GM10847 (cell line): ENCODE data around the gene AGTR1.

Experiments used
- POLR2A ChIP-seq: IDR thresholded peaks from 2 replicates; pipeline ENCODE4 v1.6.1; 2011; ENCODE audit not compliant: insufficient read length; ENCODE audit errors: extremely low read depth

The AGTR1 gene

DNA sequence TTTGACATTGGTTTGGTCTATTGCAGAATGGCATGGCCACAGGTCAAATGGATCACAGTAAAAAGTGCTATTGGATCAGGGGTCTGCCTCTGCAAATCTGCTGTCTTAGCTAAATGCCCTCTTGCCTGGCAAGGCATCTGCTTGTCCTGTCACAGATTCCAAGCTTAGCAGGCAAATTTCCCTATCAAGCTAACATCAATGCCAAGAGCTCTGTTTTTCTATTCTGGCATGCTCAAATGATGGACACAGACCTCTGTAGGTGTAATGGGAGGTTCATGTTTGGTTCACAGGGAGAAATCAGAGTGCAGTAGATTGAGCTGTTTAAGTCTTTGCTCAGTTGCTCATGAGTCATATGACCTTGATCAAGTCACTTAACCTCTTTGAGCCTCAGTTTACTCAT lies 75.1 kb downstream of the AGTR1 start:
- TF ChIP-seq POLR2A = no peak

DNA sequence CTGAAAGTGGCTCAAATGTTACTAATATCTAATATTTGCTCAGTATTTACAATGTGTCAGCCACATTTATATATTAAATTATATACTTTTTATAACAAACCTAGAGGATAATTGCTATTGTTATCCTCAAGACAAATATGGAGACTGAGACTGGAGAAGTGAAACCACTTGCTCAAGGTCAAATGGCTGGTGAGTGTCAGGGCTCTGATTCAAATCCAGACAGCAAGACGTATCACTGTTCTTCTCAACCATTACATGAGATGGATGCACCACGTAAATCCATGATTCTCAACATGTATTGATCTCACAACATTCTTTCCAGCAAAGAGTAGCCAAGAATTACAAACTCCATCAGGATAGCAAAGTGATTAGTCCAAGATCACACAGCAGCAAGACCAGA lies 76.1 kb downstream of the AGTR1 start:
- TF ChIP-seq POLR2A = no peak

DNA sequence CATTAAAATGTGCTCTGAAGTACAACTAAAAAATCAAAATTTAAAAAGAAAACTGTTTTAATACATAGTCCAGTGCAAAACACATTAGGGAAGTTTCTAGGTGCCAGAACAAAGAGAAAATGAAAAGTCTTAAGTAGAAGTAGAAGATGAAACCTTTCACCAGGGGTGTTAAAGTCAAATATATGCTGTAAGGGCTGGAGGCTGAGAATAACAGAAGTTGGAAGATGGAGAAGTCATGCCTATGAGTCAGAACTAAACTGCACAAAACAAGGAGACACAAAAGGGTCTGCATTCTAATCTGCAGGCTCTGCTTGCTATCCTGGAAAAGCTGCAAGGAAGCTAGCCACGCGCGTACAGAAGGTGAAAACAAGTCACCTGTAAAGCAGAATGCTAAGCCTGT lies 81.2 kb downstream of the AGTR1 start:
- TF ChIP-seq POLR2A = no peak

DNA sequence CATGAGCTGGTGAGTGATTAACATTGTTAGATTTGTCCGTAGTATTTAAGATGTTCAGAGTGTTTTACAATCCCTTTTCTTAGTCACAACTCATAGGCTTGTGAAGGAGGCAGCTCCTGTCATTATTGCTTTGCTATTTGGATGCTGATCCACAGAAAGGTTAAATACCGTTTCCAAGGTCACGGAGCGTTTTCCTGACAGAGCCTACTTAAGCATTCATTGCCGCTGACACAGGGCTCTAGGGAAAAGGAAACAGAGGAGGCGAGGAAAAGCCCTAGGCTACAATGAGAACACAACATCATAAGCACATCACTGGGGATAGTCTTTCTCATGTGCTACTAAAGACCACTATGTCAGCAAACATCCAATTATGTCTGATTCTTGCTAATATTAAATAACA lies 91.4 kb downstream of the AGTR1 start:
- TF ChIP-seq POLR2A = no peak

DNA sequence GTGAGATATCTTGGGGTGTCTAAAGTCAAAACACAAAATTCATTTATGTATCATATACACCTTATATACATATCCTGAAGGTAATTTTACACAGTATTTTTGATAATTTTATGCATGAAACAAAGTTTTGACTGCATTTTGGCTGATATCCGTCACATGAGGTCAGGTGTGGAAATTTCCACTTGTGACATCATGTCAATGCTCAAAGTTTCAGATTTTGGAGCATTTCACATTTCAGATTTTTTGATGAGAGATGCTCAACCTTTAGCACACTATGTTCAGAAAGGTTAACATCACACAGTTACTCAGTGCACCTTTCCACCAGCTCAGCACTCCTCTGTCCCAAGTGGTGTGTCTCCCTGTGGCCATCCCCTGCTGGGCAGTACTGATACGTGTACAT lies 92.2 kb downstream of the AGTR1 start:
- no peak for TF ChIP-seq POLR2A

DNA sequence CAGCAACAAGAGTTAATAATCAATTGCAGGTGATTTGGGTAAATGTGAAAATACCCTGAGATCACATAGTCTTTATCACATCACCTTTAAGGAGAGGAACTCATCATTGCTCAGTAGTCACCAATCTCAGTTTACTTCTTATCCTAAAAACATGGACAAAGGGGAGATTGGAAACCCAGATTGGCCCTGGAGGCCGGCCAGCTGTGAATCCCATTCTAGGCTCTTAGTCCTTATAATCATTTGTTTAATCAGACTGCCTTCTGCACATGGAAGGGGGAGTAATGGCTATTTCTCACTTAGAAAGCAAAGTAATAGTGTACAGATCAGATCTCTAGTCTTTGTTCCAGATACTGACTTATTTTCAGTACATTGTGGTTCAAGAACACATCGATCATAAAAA lies 92.7 kb downstream of the AGTR1 start:
- TF ChIP-seq POLR2A = no peak

DNA sequence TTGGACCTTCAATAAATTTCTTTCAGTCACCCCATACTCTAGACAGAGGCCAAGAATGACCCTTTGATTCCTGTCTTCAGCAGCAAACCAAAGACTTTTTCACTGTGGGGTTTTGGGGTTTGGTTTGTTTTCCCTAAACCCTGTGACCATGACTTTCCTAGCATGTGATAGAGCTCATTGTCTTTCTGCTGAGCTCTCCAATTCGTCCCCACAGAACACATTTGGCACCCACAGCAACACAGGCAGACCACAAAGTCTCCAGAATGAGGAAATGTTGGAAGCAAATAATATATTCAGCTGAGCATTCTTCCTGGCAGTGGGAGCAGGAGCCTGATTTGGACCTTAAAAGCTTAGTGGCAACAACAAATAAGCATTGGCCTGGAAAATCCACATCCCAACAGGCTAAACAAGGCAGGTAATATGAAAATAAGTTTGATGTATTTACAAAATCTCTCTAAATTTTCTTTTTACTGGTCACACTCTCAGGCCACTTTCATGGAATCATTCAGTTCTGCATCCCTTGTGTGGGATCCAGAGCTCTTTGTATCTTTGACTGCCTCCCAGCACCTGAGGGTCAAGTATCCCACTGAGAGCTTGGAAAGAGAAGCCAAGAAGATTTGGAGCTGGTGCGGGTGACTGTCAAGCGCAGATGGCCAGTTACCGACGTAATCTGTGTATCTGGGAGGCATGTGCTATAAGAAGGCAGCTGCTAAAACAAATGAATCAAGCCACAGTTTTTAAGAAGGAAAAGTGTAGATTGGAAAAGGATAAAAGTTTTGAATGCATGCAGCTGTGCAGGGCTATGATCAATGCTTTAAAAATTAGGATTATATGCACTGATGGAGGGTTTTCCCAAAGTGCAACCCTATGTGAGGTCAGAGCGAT lies 93.4 kb downstream of the AGTR1 start:
- no peak for TF ChIP-seq POLR2A

DNA sequence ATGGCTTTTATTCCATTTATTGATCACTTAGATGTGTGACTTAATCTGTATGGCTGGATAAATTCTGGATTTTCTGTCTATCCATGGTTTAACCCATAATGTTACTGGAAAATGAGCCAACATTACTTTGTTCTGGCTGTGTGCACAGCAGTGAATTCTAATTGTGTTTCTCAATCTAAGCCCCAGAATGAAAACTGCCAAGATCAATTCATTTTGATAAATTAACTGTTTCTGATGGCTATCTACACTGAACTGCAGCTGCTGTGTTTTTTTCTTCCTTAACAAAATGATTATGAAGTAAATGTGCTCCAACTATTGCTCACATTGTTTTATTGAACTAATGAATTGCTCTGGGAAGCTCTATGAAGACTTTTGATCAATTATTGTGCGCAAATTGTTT lies 94.2 kb downstream of the AGTR1 start:
- TF ChIP-seq POLR2A = no peak

DNA sequence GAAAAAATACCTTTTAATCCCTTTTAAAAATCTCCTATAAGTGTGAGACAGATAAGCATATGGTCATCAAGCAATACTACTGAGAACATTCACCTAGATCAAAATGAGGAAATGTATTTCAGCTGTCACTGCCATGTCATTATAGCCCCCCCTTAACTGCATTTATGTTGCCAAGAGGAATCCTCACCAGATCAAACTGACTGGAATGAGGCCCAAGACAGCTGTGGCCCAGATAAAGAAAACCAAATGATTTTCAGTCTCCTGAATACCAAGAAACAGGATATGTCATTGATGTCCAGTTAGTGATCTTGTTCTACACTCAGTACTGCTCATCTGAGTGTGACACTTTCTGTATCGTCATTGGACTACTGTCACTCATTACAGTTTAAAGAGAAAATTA lies 94.8 kb downstream of the AGTR1 start:
- TF ChIP-seq POLR2A = no peak
